HCT116 (cell line): ENCODE measurements around the gene KLF4. TPM values are rescaled to one million over a fixed set of nuclear protein-coding genes. Genes with fewer than 3 reads are reported as not detected.
"Not testable (repeated sequence)": the region's sequence is repeated elsewhere in the genome, so short reads cannot be mapped to it uniquely, and the experiment has no call there.

Experiments
- ATAC-seq: fragments of 200-7000 bp; cut with Tn5 transposase; 2 replicates; pipeline ENCODE4 v1.9.1; 2020; ENCODE audit warnings: mild to moderate bottlenecking, moderate library complexity
- BruUV-seq: library from RNA; stranded (reverse); fragments of 400-500 nt; replicated peaks from 2 replicates; lab custom pipeline; 2021; lab: Mats Ljungman, UMichigan
- CTCF ChIA-PET: fragments of 300-600 bp; sonication (Branson Sonifier 250); formaldehyde crosslinking; loops from one replicate; lab custom pipeline; 2021; ENCODE audit warnings: antibody characterized with exemption; lab: Charles Lee
- POLR2A ChIA-PET: fragments of 300-600, 350-600 bp; sonication (Branson Sonifier 250); formaldehyde crosslinking; loops from one replicate; lab custom pipeline; 2021; ENCODE audit warnings: antibody characterized with exemption; lab: Charles Lee
- RAD21 ChIA-PET, 2 experiments: fragments of 300-600 bp; sonication (Branson Sonifier 250); formaldehyde crosslinking; loops; one replicate each; lab custom pipeline; 2023; ENCODE audit warnings: low total read pairs in 2 of 2; ENCODE audit not compliant: uncharacterized antibody in 2 of 2, unreplicated experiment in 2 of 2, low non-redundant PET in 1 of 2; lab: Charles Lee
- DNase-seq: peaks from one replicate; pipeline ENCODE4 v3.0.0-alpha.2; 2010; ENCODE audit warnings: low read depth, low spot score
- H2AFZ ChIP-seq: fragments of 200-600 bp; shearing (Covaris generic), sonication (generic); 2 replicates; pipeline ENCODE4 v1.6.1; 2017; ENCODE audit warnings: low read depth, mixed run types, mixed read lengths, antibody characterized with exemption, low read length; ENCODE audit not compliant: poor library complexity, severe bottlenecking
- H3K27ac ChIP-seq: 2 replicates; pipeline ENCODE4 v1.5.1; 2012; ENCODE audit warnings: low read depth, low read length
- H3K27me3 ChIP-seq: fragments of 200-600 bp; sonication (generic); 2 replicates; pipeline ENCODE4 v1.6.1; 2016; ENCODE audit warnings: mixed run types, low read length, mixed read lengths; ENCODE audit not compliant: insufficient read depth
- H3K36me3 ChIP-seq, 2 experiments: fragments of 200-500 bp in 1 of 2; fragments of 200-600 bp in 1 of 2; sonication (Bioruptor generic) in 1 of 2; sonication (generic) in 1 of 2; 2 replicates each; pipeline versions ENCODE4 v1.5.1 to v1.6.1; 2014 to 2016; ENCODE audit warnings: low read length in 2 of 2, inconsistent platforms in 1 of 2, mixed read lengths in 1 of 2, mixed run types in 1 of 2; ENCODE audit not compliant: insufficient read depth in 2 of 2, control insufficient read depth in 1 of 2
- H3K4me1 ChIP-seq, 2 experiments: fragments of 200-600 bp in 1 of 2; sonication (generic) in 1 of 2; 2 replicates each; pipeline versions ENCODE4 v1.5.1 to v1.6.1; 2012 to 2017; ENCODE audit warnings: low read length in 2 of 2, inconsistent platforms in 1 of 2, mild to moderate bottlenecking in 1 of 2, mixed read lengths in 1 of 2, mixed run types in 1 of 2, moderate library complexity in 1 of 2; ENCODE audit not compliant: insufficient read depth in 2 of 2, control insufficient read depth in 1 of 2
- H3K4me2 ChIP-seq: fragments of 200-600 bp; sonication (generic); 2 replicates; pipeline ENCODE4 v1.6.1; 2017; ENCODE audit warnings: mixed run types, low read length, mixed read lengths
- H3K4me3 ChIP-seq, 2 experiments: fragments of 200-600 bp in 1 of 2; sonication (generic) in 1 of 2; replicated peaks in 1 of 2; 2 replicates each; pipeline ENCODE4 v1.5.1; 2011 to 2016; ENCODE audit warnings: low read length in 2 of 2, control low read depth in 1 of 2, low read depth in 1 of 2, mild to moderate bottlenecking in 1 of 2, mixed read lengths in 1 of 2, mixed run types in 1 of 2
- H3K79me2 ChIP-seq: fragments of 200-600 bp; sonication (generic); 2 replicates; pipeline ENCODE4 v1.6.1; 2017; ENCODE audit warnings: mild to moderate bottlenecking, mixed run types, low read length, moderate library complexity, mixed read lengths; ENCODE audit not compliant: insufficient read depth
- H3K9ac ChIP-seq: fragments of 200-600 bp; sonication (generic); 2 replicates; pipeline ENCODE4 v1.6.1; 2016; ENCODE audit warnings: low read length, mixed read lengths
- H3K9me2 ChIP-seq: fragments of 200-600 bp; sonication (generic), shearing (Covaris generic); 2 replicates; pipeline ENCODE4 v1.6.1; 2017; ENCODE audit warnings: mixed run types, mild to moderate bottlenecking, moderate library complexity; ENCODE audit not compliant: insufficient read depth
- H3K9me3 ChIP-seq, 2 experiments: fragments of 200-500 bp in 1 of 2; fragments of 200-600 bp in 1 of 2; sonication (Bioruptor generic) in 1 of 2; sonication (generic) in 1 of 2; 2 replicates each; pipeline ENCODE4 v1.6.1; 2014 to 2017; ENCODE audit warnings: low read length in 2 of 2, mixed read lengths in 2 of 2, inconsistent platforms in 1 of 2, low read depth in 1 of 2, mild to moderate bottlenecking in 1 of 2, mixed run types in 1 of 2, moderate library complexity in 1 of 2; ENCODE audit not compliant: control insufficient read depth in 1 of 2, insufficient read depth in 1 of 2
- H4K20me1 ChIP-seq: fragments of 200-600 bp; sonication (generic), shearing (Covaris generic); 2 replicates; pipeline ENCODE4 v1.6.1; 2017; ENCODE audit warnings: mixed run types, mild to moderate bottlenecking, moderate library complexity; ENCODE audit not compliant: insufficient read depth
- ELF1 ChIP-seq: IDR thresholded peaks from 2 replicates; pipeline ENCODE4 v1.6.1; 2012; ENCODE audit warnings: low read depth, borderline replicate concordance
- EZH2phosphoT487 ChIP-seq: fragments of 200-600 bp; IDR thresholded peaks from 2 replicates; pipeline ENCODE4 v1.6.1; 2018; ENCODE audit warnings: antibody characterized with exemption, borderline replicate concordance
- FOSL1 ChIP-seq: IDR thresholded peaks from 2 replicates; pipeline ENCODE4 v1.6.1; 2012; ENCODE audit warnings: low read depth
- RAD21 ChIP-seq: IDR thresholded peaks from 2 replicates; pipeline ENCODE4 v1.6.1; 2012; ENCODE audit warnings: low read depth, mild to moderate bottlenecking
- SRF ChIP-seq: IDR thresholded peaks from 2 replicates; pipeline ENCODE4 v1.6.1; 2012; ENCODE audit warnings: low read depth
- YY1 ChIP-seq: IDR thresholded peaks from 2 replicates; pipeline ENCODE4 v1.6.1; 2011; ENCODE audit warnings: low read length, low read depth, moderate library complexity, mild to moderate bottlenecking; ENCODE audit not compliant: insufficient replicate concordance; ENCODE audit errors: extremely low read depth
- ZNF274 ChIP-seq: fragments of 200-500 bp; sonication (Bioruptor generic); IDR thresholded peaks from 2 replicates; pipeline ENCODE4 v1.6.1; 2014; ENCODE audit warnings: mild to moderate bottlenecking, low read depth, low read length, inconsistent platforms
- intact Hi-C: fragments of 100-400 bp; cut with micrococcal nuclease; formaldehyde crosslinking; loops from 2 replicates; pipeline ENCODE4 v1.10.0; 2022
- total RNA-seq: library from RNA; stranded (reverse); gene quantifications from one replicate; pipeline ENCODE4 v1.2.1, GENCODE V29; 2021; ENCODE audit not compliant: unreplicated experiment

KLF4 gene
- total RNA-seq, 1 experiment from 2014 or later = 92.8 TPM

- TF ChIP-seq ZNF274 = no peak
- TF ChIP-seq EZH2phosphoT487 = no peak
- TF ChIP-seq YY1 = no peak
- no peak for TF ChIP-seq ELF1
- no peak for TF ChIP-seq SRF
- TF ChIP-seq RAD21 = no peak
- no peak for TF ChIP-seq FOSL1
- TF ChIP-seq, all 23 proteins: peak for 0
Measured at GRCh38 chr9:107491081-107492053, 1.8 kb upstream of the KLF4 start (continued).

- CTCF ChIA-PET, H3K27ac ChIP-seq: not testable (repeated sequence)
- POLR2A ChIA-PET = interaction anchor here (1.6 kb wide), 1 partner anchor 10 kb away, joined by 7 read pairs; no protein-coding TSS in a partner anchor
Measured at GRCh38 chr9:107490606-107490970, 1.0 kb upstream of the KLF4 start.

More at GRCh38 chr9:107490606-107490970, 1.0 kb upstream of the KLF4 start:
- RAD21 ChIA-PET, intact Hi-C loops, DNase-seq, H3K9me2 ChIP-seq, H2AFZ ChIP-seq, H3K27me3 ChIP-seq, H3K9me3 ChIP-seq, ATAC-seq, H4K20me1 ChIP-seq: not testable (repeated sequence)
- H3K4me2 ChIP-seq = peak overlapping the region; percentile 95
- H3K36me3 ChIP-seq = peaks cover 7 to 22% of the 10 kb centered on the region in 2 experiments; a peak in 3 of 4 replicates
- peak overlapping the region; percentile 66 for H3K9ac ChIP-seq
- peaks cover 0 to 35% of the 10 kb centered on the region in 2 experiments; a peak in 3 of 4 replicates for H3K4me1 ChIP-seq
- TSS peak; percentile 83 for BruUV-seq
- peak overlapping the region; percentile 45 to 92; a peak in 3 of 4 replicates for H3K4me3 ChIP-seq
- H3K79me2 ChIP-seq = peaks cover 36% of the 10 kb centered on the region
